Loucy (cell line): ENCODE data around the gene CCDC91.

Experiments
- EZH2phosphoT487 ChIP-seq: fragments of 200-600 bp; IDR thresholded peaks from 2 replicates; pipeline ENCODE4 v1.6.1; 2018; ENCODE audit warnings: antibody characterized with exemption, mild to moderate bottlenecking, moderate library complexity, borderline replicate concordance
- TF ChIP-seq, protein P1 (sequence below): fragments of 200-600 bp; sonication (generic); conservative IDR thresholded peaks from 2 replicates; pipeline ENCODE4 v1.5.1; 2014; ENCODE audit warnings: mild to moderate bottlenecking, antibody characterized with exemption, low read length

DNA sequence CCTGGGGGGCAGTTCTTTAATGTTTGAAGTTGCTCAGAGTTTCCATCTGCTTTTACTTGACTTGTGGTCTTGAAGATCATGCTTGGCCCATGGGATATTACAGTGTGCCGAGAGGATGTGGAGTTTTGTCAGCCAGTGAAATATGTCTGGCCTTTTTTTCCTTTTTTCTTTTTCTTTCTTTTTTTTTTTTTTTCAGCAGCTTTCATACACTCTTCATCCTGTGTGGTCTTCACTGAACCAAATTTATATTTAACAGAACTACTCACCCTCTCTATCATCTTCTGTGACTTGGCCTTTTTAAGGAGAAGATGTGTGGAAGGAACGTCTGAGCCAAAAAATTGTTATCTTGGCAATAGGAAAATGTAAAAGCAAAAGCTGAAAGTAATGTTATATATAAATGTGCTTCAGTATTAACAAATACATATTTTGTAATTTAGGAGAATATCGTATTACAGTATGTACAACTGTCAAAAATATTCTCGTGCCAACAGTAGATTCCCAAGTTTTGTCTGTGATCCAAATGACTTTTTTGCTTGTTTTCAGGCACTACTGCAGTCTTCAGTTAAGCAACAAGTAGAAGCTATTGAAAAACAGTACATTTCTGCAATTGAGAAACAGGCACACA lies 200.6 kb downstream of the CCDC91 start:
- TF ChIP-seq, protein P1, sequence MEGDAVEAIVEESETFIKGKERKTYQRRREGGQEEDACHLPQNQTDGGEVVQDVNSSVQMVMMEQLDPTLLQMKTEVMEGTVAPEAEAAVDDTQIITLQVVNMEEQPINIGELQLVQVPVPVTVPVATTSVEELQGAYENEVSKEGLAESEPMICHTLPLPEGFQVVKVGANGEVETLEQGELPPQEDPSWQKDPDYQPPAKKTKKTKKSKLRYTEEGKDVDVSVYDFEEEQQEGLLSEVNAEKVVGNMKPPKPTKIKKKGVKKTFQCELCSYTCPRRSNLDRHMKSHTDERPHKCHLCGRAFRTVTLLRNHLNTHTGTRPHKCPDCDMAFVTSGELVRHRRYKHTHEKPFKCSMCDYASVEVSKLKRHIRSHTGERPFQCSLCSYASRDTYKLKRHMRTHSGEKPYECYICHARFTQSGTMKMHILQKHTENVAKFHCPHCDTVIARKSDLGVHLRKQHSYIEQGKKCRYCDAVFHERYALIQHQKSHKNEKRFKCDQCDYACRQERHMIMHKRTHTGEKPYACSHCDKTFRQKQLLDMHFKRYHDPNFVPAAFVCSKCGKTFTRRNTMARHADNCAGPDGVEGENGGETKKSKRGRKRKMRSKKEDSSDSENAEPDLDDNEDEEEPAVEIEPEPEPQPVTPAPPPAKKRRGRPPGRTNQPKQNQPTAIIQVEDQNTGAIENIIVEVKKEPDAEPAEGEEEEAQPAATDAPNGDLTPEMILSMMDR = no peak
- TF ChIP-seq EZH2phosphoT487 = no peak
